IMR-90 (cell line): Measurements from ENCODE around the gene RNF212. TPM values are rescaled to one million over a fixed set of nuclear protein-coding genes. Genes with fewer than 3 reads are reported as not detected.

Source experiments
- ATAC-seq: fragments of 200-7000 bp; cut with Tn5 transposase; 2 replicates; pipeline ENCODE4 v1.9.1; 2020; ENCODE audit warnings: low read depth, mild to moderate bottlenecking, moderate library complexity
- BruUV-seq: library from RNA; stranded (reverse); fragments of 400-500 nt; replicated peaks from 2 replicates; lab custom pipeline; 2021; lab: Mats Ljungman, UMichigan
- CTCF ChIA-PET: fragments of 300-600 bp; formaldehyde crosslinking; extraction: SDS; loops from one replicate; lab custom pipeline; 2021; ENCODE audit warnings: antibody characterized with exemption; lab: Yijun Ruan, JAX
- POLR2A ChIA-PET: fragments of 300-600 bp; sonication (Branson Sonifier 250); formaldehyde crosslinking; loops from one replicate; lab custom pipeline; 2022; ENCODE audit warnings: antibody characterized with exemption; ENCODE audit not compliant: unreplicated experiment; lab: Charles Lee
- DNase-seq: peaks from one replicate; pipeline ENCODE4 v3.0.0; 2013
- H2AFZ ChIP-seq: replicated peaks from 2 replicates; pipeline ENCODE3; 2013; ENCODE audit warnings: low read length, mild to moderate bottlenecking; ENCODE audit not compliant: poor library complexity
- H2AK5ac ChIP-seq: 2 replicates; pipeline ENCODE4 v1.6.1; 2013; ENCODE audit warnings: low read depth, low read length, inconsistent platforms
- H2AK9ac ChIP-seq: replicated peaks from 2 replicates; pipeline ENCODE3; 2013; ENCODE audit warnings: mild to moderate bottlenecking, low read depth, low read length, moderate library complexity; ENCODE audit not compliant: poor library complexity
- H2BK120ac ChIP-seq: 2 replicates; pipeline ENCODE4 v1.6.1; 2013; ENCODE audit warnings: low read depth, low read length, inconsistent platforms
- H2BK15ac ChIP-seq: 3 replicates; pipeline ENCODE4 v1.6.1; 2013; ENCODE audit warnings: low read depth, low read length, inconsistent platforms
- H2BK20ac ChIP-seq: 2 replicates; pipeline ENCODE4 v1.6.1; 2013; ENCODE audit warnings: low read depth, mild to moderate bottlenecking, inconsistent platforms, low read length, moderate library complexity
- H2BK5ac ChIP-seq: 2 replicates; pipeline ENCODE4 v1.6.1; 2013; ENCODE audit warnings: mild to moderate bottlenecking, low read depth, low read length, inconsistent platforms; ENCODE audit not compliant: poor library complexity, severe bottlenecking
- H3K14ac ChIP-seq: replicated peaks from 2 replicates; pipeline ENCODE4 v1.6.1; 2013; ENCODE audit warnings: low read depth, low read length, inconsistent platforms
- H3K18ac ChIP-seq: 2 replicates; pipeline ENCODE4 v1.6.1; 2013; ENCODE audit warnings: low read depth, low read length, control low read depth
- H3K23ac ChIP-seq: 2 replicates; pipeline ENCODE4 v1.6.1; 2013; ENCODE audit warnings: low read depth, low read length, inconsistent platforms
- H3K27ac ChIP-seq: 2 replicates; pipeline ENCODE4 v1.5.1; 2013; ENCODE audit warnings: mild to moderate bottlenecking, control low read depth, low read length; ENCODE audit not compliant: insufficient read depth
- H3K27me3 ChIP-seq: 2 replicates; pipeline ENCODE4 v1.6.1; 2013; ENCODE audit warnings: low read length; ENCODE audit not compliant: control insufficient read depth, insufficient read depth
- H3K36me3 ChIP-seq: 2 replicates; pipeline ENCODE4 v1.6.1; 2013; ENCODE audit warnings: low read length, mixed read lengths; ENCODE audit not compliant: control insufficient read depth, insufficient read depth
- H3K4ac ChIP-seq: 2 replicates; pipeline ENCODE4 v1.6.1; 2013; ENCODE audit warnings: low read depth, low read length, inconsistent platforms
- H3K4me1 ChIP-seq: 2 replicates; pipeline ENCODE4 v1.6.1; 2013; ENCODE audit warnings: low read length, mixed read lengths; ENCODE audit not compliant: control insufficient read depth, insufficient read depth
- H3K4me2 ChIP-seq: 2 replicates; pipeline ENCODE4 v1.6.1; 2013; ENCODE audit warnings: low read depth, mild to moderate bottlenecking, control low read depth, low read length, moderate library complexity
- H3K4me3 ChIP-seq: 2 replicates; pipeline ENCODE4 v1.5.1; 2013; ENCODE audit warnings: low read depth, mild to moderate bottlenecking, control low read depth, low read length, moderate library complexity; ENCODE audit not compliant: insufficient read depth
- H3K56ac ChIP-seq: 2 replicates; pipeline ENCODE4 v1.6.1; 2013; ENCODE audit warnings: low read length, inconsistent platforms; ENCODE audit not compliant: insufficient read depth; ENCODE audit errors: extremely low read depth
- H3K79me1 ChIP-seq, 2 experiments: 2 replicates each; pipeline ENCODE4 v1.6.1; 2013; ENCODE audit warnings: low read length in 2 of 2, inconsistent platforms in 1 of 2, low read depth in 1 of 2
- H3K9ac ChIP-seq: 2 replicates; pipeline ENCODE4 v1.6.1; 2013; ENCODE audit warnings: low read depth, low read length, control low read depth
- H3K9me1 ChIP-seq: 2 replicates; pipeline ENCODE4 v1.6.1; 2013; ENCODE audit warnings: low read length, inconsistent platforms; ENCODE audit not compliant: insufficient read depth
- H3K9me3 ChIP-seq: 2 replicates; pipeline ENCODE4 v1.6.1; 2013; ENCODE audit warnings: low read length; ENCODE audit not compliant: control insufficient read depth, insufficient read depth
- H4K20me1 ChIP-seq: 2 replicates; pipeline ENCODE4 v1.6.1; 2013; ENCODE audit warnings: low read length, inconsistent platforms; ENCODE audit not compliant: insufficient read depth
- H4K5ac ChIP-seq: 2 replicates; pipeline ENCODE4 v1.6.1; 2013; ENCODE audit warnings: mild to moderate bottlenecking, low read depth, low read length, control low read depth
- H4K8ac ChIP-seq, 2 experiments: 2 replicates each; pipeline ENCODE4 v1.6.1; 2013; ENCODE audit warnings: low read depth in 2 of 2, low read length in 2 of 2, control low read depth in 1 of 2, inconsistent platforms in 1 of 2
- H4K91ac ChIP-seq: 2 replicates; pipeline ENCODE4 v1.6.1; 2013; ENCODE audit warnings: low read depth, low read length, inconsistent platforms; ENCODE audit not compliant: insufficient read depth
- BHLHE40 ChIP-seq: fragments of 150-350 bp; IDR thresholded peaks from 2 replicates; pipeline ENCODE4 v1.6.1; 2016; ENCODE audit warnings: mild to moderate bottlenecking, low read depth, low read length
- CEBPB ChIP-seq: IDR thresholded peaks from 2 replicates; pipeline ENCODE4 v1.6.1; 2012; ENCODE audit warnings: low read depth, low read length, improper control_type of control experiment
- CHD1 ChIP-seq: IDR thresholded peaks from 2 replicates; pipeline ENCODE4 v1.6.1; 2012; ENCODE audit warnings: low read depth, low read length, improper control_type of control experiment
- CTCF ChIP-seq: conservative IDR thresholded peaks from 2 replicates; pipeline ENCODE4 v1.5.1; 2012; ENCODE audit warnings: mild to moderate bottlenecking, low read depth, low read length, improper control_type of control experiment
- ELK1 ChIP-seq: fragments of 150-350 bp; IDR thresholded peaks from 2 replicates; pipeline ENCODE4 v1.6.1; 2016; ENCODE audit warnings: low read depth, mild to moderate bottlenecking, low read length, moderate library complexity, borderline replicate concordance
- FOS ChIP-seq: fragments of 150-350 bp; IDR thresholded peaks from 2 replicates; pipeline ENCODE4 v1.6.1; 2016; ENCODE audit warnings: low read depth, low read length
- MAFK ChIP-seq: IDR thresholded peaks from 2 replicates; pipeline ENCODE4 v1.6.1; 2012; ENCODE audit warnings: low read depth, low read length, improper control_type of control experiment
- MAZ ChIP-seq: IDR thresholded peaks from 2 replicates; pipeline ENCODE4 v1.6.1; 2012; ENCODE audit warnings: low read depth, mild to moderate bottlenecking, low read length, improper control_type of control experiment, moderate library complexity, borderline replicate concordance
- MXI1 ChIP-seq: IDR thresholded peaks from 2 replicates; pipeline ENCODE4 v1.6.1; 2012; ENCODE audit warnings: low read depth, mild to moderate bottlenecking, low read length, moderate library complexity, borderline replicate concordance
- NFE2L2 ChIP-seq: fragments of 150-350 bp; IDR thresholded peaks from 2 replicates; pipeline ENCODE4 v1.6.1; 2016; ENCODE audit warnings: low read depth, mild to moderate bottlenecking, low read length
- POLR2A ChIP-seq: IDR thresholded peaks from 2 replicates; pipeline ENCODE4 v1.6.1; 2012; ENCODE audit warnings: mild to moderate bottlenecking, low read depth, low read length
- RAD21 ChIP-seq: IDR thresholded peaks from 2 replicates; pipeline ENCODE4 v1.6.1; 2012; ENCODE audit warnings: low read length, improper control_type of control experiment
- RCOR1 ChIP-seq: IDR thresholded peaks from 2 replicates; pipeline ENCODE4 v1.6.1; 2012; ENCODE audit warnings: mild to moderate bottlenecking, low read length, improper control_type of control experiment; ENCODE audit not compliant: insufficient replicate concordance
- RFX5 ChIP-seq: IDR thresholded peaks from 2 replicates; pipeline ENCODE4 v1.8.0; 2012; ENCODE audit warnings: low read depth, mild to moderate bottlenecking, low read length, moderate library complexity
- SMC3 ChIP-seq: fragments of 150-350 bp; IDR thresholded peaks from 2 replicates; pipeline ENCODE4 v1.6.1; 2016; ENCODE audit warnings: low read depth, mild to moderate bottlenecking, antibody characterized with exemption, low read length, moderate library complexity
- USF2 ChIP-seq: fragments of 150-350 bp; IDR thresholded peaks from 2 replicates; pipeline ENCODE4 v1.6.1; 2017; ENCODE audit warnings: mild to moderate bottlenecking, antibody characterized with exemption, low read length, low read depth
- WGBS, 2 experiments: methylation state at CpG; one replicate each; pipeline versions ENCODE4 v1.1.5 to v1.1.7; 2013; ENCODE audit warnings: missing lambda C conversion rate in 2 of 2; ENCODE audit not compliant: insufficient read length in 1 of 2; ENCODE audit errors: extremely low coverage in 2 of 2; 5-methylcytosine and 5-hydroxymethylcytosine counted together
- dilution Hi-C: fragments of 300-500 bp; cut with HindIII; formaldehyde crosslinking; loops from one replicate; pipeline ENCODE4 v1.14.3; 2018; ENCODE audit warnings: low sequenced_read_pairs; ENCODE audit not compliant: unreplicated experiment
- in situ Hi-C: fragments of 300-500 bp; cut with MboI; formaldehyde crosslinking; loops from 3 replicates; pipeline ENCODE4 v1.14.3; 2019; ENCODE audit warnings: low sequenced_read_pairs, inconsistent platforms, mixed read lengths
- intact Hi-C: fragments of 100-400 bp; cut with micrococcal nuclease; formaldehyde crosslinking; loops from 2 replicates; pipeline ENCODE4 v1.10.0; 2022
- polyA plus RNA-seq, 3 experiments: library from polyadenylated mRNA; depleted of rRNA; stranded (reverse); fragments of >200 nt; gene quantifications; 2 replicates each; pipeline ENCODE4 v1.2.3, GENCODE V29; 2012; ENCODE audit warnings: low replicate concordance in 1 of 3
- total RNA-seq: library from RNA; depleted of rRNA; stranded (reverse); fragments of >200 nt; gene quantifications from 2 replicates; pipeline ENCODE4 v1.2.3, GENCODE V29; 2012

RNF212 gene
- total and polyA plus RNA-seq, 2 of the 4 experiments (the other 2 are of a cell fraction) = under 0.01 to 0.51 TPM

GRCh38 chr4:1133033-1133432, 19.7 kb upstream of the RNF212 start:
- WGBS, 2 experiments = 66% methylated on average over 4 of the region's 8 CpGs; no CpG with 5 or more reads in 1 of the 2 experiments
- ChIA-PET POLR2A (no interaction called here), CTCF (interaction anchor here (0.6 kb wide), 1 partner anchor 154 kb away, joined by 4 read pairs; no protein-coding TSS in a partner anchor)
- Histone ChIP-seq H3K36me3 (no peaks in the 10 kb centered on the region), H3K9me1 (no peaks in the 10 kb centered on the region; the same call in 1 of the 2 replicates), H2AK5ac (no peak overlapping the region), H4K5ac (no peak overlapping the region), H3K27ac (no peak overlapping the region), H2AK9ac (no peak overlapping the region), H3K14ac (no peak overlapping the region), H3K9me3 (no peaks in the 10 kb centered on the region), H3K18ac (no peak overlapping the region), H3K27me3 (peaks cover 11% of the 10 kb centered on the region), H2AFZ (no peak overlapping the region), H3K23ac (no peak overlapping the region), H2BK120ac (no peak overlapping the region), H4K8ac (no peak overlapping the region), H2BK5ac (no peak overlapping the region), H3K4me2 (no peak overlapping the region), H4K91ac (no peak overlapping the region), H3K9ac (no peak overlapping the region), H3K4me1 (no peaks in the 10 kb centered on the region), H2BK15ac (no peak overlapping the region), H2BK20ac (no peak overlapping the region), H3K4ac (no peak overlapping the region), H3K4me3 (no peak overlapping the region), H3K79me1 (no peaks in the 10 kb centered on the region), H3K56ac (no peak overlapping the region), H4K20me1 (no peaks in the 10 kb centered on the region)
- no TSS peak for BruUV-seq
- DNase-seq (no peak), ATAC-seq (no peak)
- intact Hi-C loops = loop anchor here (5.0 kb wide), 1 partner anchor 121 kb away; the partner anchor contains the start of gene FGFRL1
- in situ Hi-C loops = loop anchor here (5.0 kb wide), 2 partner anchors 134 to 219 kb away; no protein-coding TSS in a partner anchor
- TF ChIP-seq BHLHE40 (no peak), SMC3 (no peak), MAFK (no peak), FOS (no peak), CHD1 (no peak), RFX5 (no peak), ELK1 (no peak), MXI1 (no peak), RCOR1 (no peak), CTCF (no peak), POLR2A (no peak), USF2 (no peak), MAZ (no peak), NFE2L2 (no peak), RAD21 (no peak), CEBPB (no peak)
- dilution Hi-C loops = no loop called here
